Measurements from ENCODE around the gene SLC6A9. TPM values are rescaled to one million over a fixed set of nuclear protein-coding genes. Genes with fewer than 3 reads are reported as not detected.

SLC6A9 gene
- total and polyA plus RNA-seq, 2 experiments from 2014 or later, result 14.4 to 20.0 TPM

- DNase-seq (ENCODE audit: low spot score) (no peak), ATAC-seq (no peak)
- Mint-ChIP-seq H3K9me3 (no peaks in the 10 kb centered on the region), H3K4me3 (no peak overlapping the region), H3K27me3 (ENCODE audit: insufficient read depth, low read depth, poor library complexity) (peaks cover 34% of the 10 kb centered on the region), H3K27ac (no peak overlapping the region), H3K4me1 (peaks cover 29% of the 10 kb centered on the region), H3K36me3 (ENCODE audit: low read depth) (peaks cover 30% of the 10 kb centered on the region)
- no peak overlapping the region for H3K4me3 ChIP-seq
- H3K4me2 ChIP-seq, result no peak overlapping the region
- H3K79me2 ChIP-seq (replicated peaks; ENCODE audit: insufficient read depth), result no peaks in the 10 kb centered on the region
- H3K9me2 ChIP-seq (ENCODE audit: insufficient read depth), result no peaks in the 10 kb centered on the region
- no peak overlapping the region for H3K27ac ChIP-seq (ENCODE audit: low read depth)
- no peak overlapping the region for H2AFZ ChIP-seq
- TF ChIP-seq CREB1 (CRISPR knock-in tag; IDR thresholded peaks at IDR 0.05; ENCODE audit: low read depth) (no peak), ZNF462 (CRISPR knock-in tag; IDR thresholded peaks at IDR 0.05) (no peak), STAT1 (IDR thresholded peaks at IDR 0.05; ENCODE audit: unreplicated experiment) (no peak), EZH2phosphoT487 (IDR thresholded peaks at IDR 0.05; ENCODE audit: unreplicated experiment) (no peak), POLR2AphosphoS5 (IDR thresholded peaks at IDR 0.05; ENCODE audit: low read depth) (no peak), ZNF331 (CRISPR knock-in tag; IDR thresholded peaks at IDR 0.05; ENCODE audit: low read depth) (no peak), ZNF114 (CRISPR knock-in tag; IDR thresholded peaks at IDR 0.05) (no peak), CTCF (conservative IDR thresholded peaks at IDR 0.05; ENCODE audit: low read depth in 2 of 2) (no peak), NANOG (IDR thresholded peaks at IDR 0.05; ENCODE audit: borderline replicate concordance) (no peak)
- TF ChIP-seq, protein P1, sequence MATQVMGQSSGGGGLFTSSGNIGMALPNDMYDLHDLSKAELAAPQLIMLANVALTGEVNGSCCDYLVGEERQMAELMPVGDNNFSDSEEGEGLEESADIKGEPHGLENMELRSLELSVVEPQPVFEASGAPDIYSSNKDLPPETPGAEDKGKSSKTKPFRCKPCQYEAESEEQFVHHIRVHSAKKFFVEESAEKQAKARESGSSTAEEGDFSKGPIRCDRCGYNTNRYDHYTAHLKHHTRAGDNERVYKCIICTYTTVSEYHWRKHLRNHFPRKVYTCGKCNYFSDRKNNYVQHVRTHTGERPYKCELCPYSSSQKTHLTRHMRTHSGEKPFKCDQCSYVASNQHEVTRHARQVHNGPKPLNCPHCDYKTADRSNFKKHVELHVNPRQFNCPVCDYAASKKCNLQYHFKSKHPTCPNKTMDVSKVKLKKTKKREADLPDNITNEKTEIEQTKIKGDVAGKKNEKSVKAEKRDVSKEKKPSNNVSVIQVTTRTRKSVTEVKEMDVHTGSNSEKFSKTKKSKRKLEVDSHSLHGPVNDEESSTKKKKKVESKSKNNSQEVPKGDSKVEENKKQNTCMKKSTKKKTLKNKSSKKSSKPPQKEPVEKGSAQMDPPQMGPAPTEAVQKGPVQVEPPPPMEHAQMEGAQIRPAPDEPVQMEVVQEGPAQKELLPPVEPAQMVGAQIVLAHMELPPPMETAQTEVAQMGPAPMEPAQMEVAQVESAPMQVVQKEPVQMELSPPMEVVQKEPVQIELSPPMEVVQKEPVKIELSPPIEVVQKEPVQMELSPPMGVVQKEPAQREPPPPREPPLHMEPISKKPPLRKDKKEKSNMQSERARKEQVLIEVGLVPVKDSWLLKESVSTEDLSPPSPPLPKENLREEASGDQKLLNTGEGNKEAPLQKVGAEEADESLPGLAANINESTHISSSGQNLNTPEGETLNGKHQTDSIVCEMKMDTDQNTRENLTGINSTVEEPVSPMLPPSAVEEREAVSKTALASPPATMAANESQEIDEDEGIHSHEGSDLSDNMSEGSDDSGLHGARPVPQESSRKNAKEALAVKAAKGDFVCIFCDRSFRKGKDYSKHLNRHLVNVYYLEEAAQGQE (IDR thresholded peaks at IDR 0.05; ENCODE audit: unreplicated experiment), result no peak
- H3K4me1 ChIP-seq (ENCODE audit: insufficient read depth), result peaks cover 10% of the 10 kb centered on the region
- peaks cover 13% of the 10 kb centered on the region for H3F3A ChIP-seq (replicated peaks; ENCODE audit: low read depth)
- H3K27me3 ChIP-seq (ENCODE audit: insufficient read depth), result peaks cover 6% of the 10 kb centered on the region; the same call in 1 of the 2 replicates
- H4K20me1 ChIP-seq (replicated peaks; ENCODE audit: insufficient read depth), result no peaks in the 10 kb centered on the region
- 0 out of 2 replicates have a peak, but pooled peaks cover 3% of the 10 kb centered on the region for H3K36me3 ChIP-seq (ENCODE audit: insufficient read depth)
Measured at GRCh38 chr1:43995984-43996732, 35.1 kb downstream of the SLC6A9 start.

Measured in GM23338 (cell line).